HG02678 (cell line): Measurements from ENCODE around the gene PLD6.

ENCODE experiments used
- ATAC-seq: cut with Tn5 transposase; IDR thresholded peaks from one replicate; pipeline ENCODE4 v1.9.1; 2021; ENCODE audit warnings: mild to moderate bottlenecking, moderate library complexity; ENCODE audit not compliant: unreplicated experiment

Gene PLD6

GRCh38 chr17:17227608-17228520 is 21.7 kb upstream of the PLD6 start:
- ATAC-seq, result no peak

- ATAC-seq, result no peak
These were observed 20.5 kb upstream of the PLD6 start for GRCh38 chr17:17226451-17227265.

- no peak for ATAC-seq
These were observed 19.8 kb upstream of the PLD6 start for GRCh38 chr17:17225901-17226300.

- ATAC-seq, result no peak
These were observed 18.0 kb upstream of the PLD6 start for GRCh38 chr17:17224137-17224536.

GRCh38 chr17:17223736-17224135 is 17.6 kb upstream of the PLD6 start:
- no peak for ATAC-seq

GRCh38 chr17:17221329-17221728 is 15.2 kb upstream of the PLD6 start:
- ATAC-seq, result no peak

- ATAC-seq, result no peak
These were observed 14.4 kb upstream of the PLD6 start for GRCh38 chr17:17220529-17220928.

- ATAC-seq, result no peak
These were observed 11.9 kb upstream of the PLD6 start for GRCh38 chr17:17217995-17218394.

GRCh38 chr17:17216776-17217175 is 10.6 kb upstream of the PLD6 start:
- no peak for ATAC-seq

- no peak for ATAC-seq
These were observed 10.1 kb upstream of the PLD6 start for GRCh38 chr17:17216236-17216635.

- ATAC-seq, result no peak
These were observed 9.4 kb upstream of the PLD6 start for GRCh38 chr17:17215575-17215974.

GRCh38 chr17:17214646-17215436 is 8.7 kb upstream of the PLD6 start:
- ATAC-seq, result no peak

- no peak for ATAC-seq
These were observed 7.6 kb upstream of the PLD6 start for GRCh38 chr17:17213775-17214174.

- ATAC-seq, result no peak
These were observed 1.9 kb upstream of the PLD6 start for GRCh38 chr17:17207998-17208397.

GRCh38 chr17:17206913-17207335 is 791 bp upstream of the PLD6 start:
- no peak for ATAC-seq

GRCh38 chr17:17205368-17206123 is 587 bp downstream of the PLD6 start:
- ATAC-seq, result peak; percentile 48

- no peak for ATAC-seq
These were observed 1.4 kb downstream of the PLD6 start for GRCh38 chr17:17204635-17205231.

GRCh38 chr17:17204041-17204591 is 2.0 kb downstream of the PLD6 start:
- ATAC-seq, result no peak

GRCh38 chr17:17203173-17203730 is 2.9 kb downstream of the PLD6 start:
- ATAC-seq, result no peak
